ENCODE data around the gene NUP205. TPM values are rescaled to one million over a fixed set of nuclear protein-coding genes. Genes with fewer than 3 reads are reported as not detected.

NUP205 gene
- total RNA-seq, 1 donor from 2014 or later = 45.0 TPM

GRCh38 chr7:135681762-135682161 is 124.0 kb downstream of the NUP205 start:
- TF ChIP-seq, protein P1, sequence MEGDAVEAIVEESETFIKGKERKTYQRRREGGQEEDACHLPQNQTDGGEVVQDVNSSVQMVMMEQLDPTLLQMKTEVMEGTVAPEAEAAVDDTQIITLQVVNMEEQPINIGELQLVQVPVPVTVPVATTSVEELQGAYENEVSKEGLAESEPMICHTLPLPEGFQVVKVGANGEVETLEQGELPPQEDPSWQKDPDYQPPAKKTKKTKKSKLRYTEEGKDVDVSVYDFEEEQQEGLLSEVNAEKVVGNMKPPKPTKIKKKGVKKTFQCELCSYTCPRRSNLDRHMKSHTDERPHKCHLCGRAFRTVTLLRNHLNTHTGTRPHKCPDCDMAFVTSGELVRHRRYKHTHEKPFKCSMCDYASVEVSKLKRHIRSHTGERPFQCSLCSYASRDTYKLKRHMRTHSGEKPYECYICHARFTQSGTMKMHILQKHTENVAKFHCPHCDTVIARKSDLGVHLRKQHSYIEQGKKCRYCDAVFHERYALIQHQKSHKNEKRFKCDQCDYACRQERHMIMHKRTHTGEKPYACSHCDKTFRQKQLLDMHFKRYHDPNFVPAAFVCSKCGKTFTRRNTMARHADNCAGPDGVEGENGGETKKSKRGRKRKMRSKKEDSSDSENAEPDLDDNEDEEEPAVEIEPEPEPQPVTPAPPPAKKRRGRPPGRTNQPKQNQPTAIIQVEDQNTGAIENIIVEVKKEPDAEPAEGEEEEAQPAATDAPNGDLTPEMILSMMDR (IDR thresholded peaks at IDR 0.05; ENCODE audit: insufficient read depth, low read length, severe bottlenecking) = no peak

DNA sequence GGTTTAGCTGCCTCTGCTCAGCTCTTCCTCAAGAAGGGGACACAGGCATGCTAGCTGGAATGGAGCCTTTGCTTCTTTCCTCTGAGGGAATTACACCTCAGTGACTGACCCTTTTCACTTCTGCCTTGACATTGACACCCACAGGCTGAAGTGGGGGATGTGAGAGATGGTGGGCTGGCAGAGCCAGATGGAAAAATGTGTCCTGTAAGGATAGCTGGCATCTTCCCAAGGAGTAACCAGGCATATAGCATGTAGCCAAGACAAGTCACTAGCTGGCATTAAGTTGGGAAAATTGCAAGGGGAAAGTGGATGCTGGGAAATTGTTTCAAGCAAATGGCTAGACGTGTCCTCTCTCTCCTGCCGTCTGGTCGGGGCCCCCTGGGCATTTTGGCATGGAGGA is 124.5 kb downstream of the NUP205 start:
- Histone ChIP-seq H3K27me3 (ENCODE audit: control insufficient read depth, insufficient read depth, low read length) (no peaks in the 10 kb centered on the region), H3K4me3 (ENCODE audit: low read depth, low read length) (no peak overlapping the region), H3K36me3 (ENCODE audit: control insufficient read depth, insufficient read depth, low read length) (peaks cover 1% of the 10 kb centered on the region)
- no peak for DNase-seq (ENCODE audit: low read depth)
- TF ChIP-seq, protein P1 (IDR thresholded peaks at IDR 0.05; ENCODE audit: insufficient read depth, low read length, severe bottlenecking) = no peak
- no peak for FAIRE-seq

More at GRCh38 chr7:135681762-135682161, 124.0 kb downstream of the NUP205 start:
- no peak overlapping the region for H3K4me3 ChIP-seq (ENCODE audit: low read depth, low read length)
- H3K36me3 ChIP-seq (ENCODE audit: control insufficient read depth, insufficient read depth, low read length) = peaks cover 1% of the 10 kb centered on the region
- FAIRE-seq (no peak), DNase-seq (ENCODE audit: low read depth) (no peak)
- H3K27me3 ChIP-seq (ENCODE audit: control insufficient read depth, insufficient read depth, low read length) = no peaks in the 10 kb centered on the region

DNA sequence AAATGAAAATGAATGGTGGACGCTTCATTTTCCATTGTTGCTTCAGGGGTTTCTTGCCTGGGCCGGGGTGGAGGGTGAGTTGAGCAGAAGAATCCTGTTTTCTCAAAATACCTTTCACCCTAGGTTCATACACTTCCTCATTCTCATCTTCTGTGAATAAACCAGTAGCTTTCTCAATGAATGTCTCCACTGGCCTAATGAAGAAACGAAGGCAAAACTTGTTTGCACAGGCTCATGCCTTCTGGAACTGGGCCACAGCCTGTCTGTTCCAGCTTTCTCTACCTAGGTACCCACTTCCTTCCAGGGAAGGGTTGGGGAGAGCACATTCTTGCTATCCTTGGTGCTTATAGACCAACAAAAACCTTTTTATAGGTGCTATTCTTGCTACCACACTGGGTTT is 125.9 kb downstream of the NUP205 start:
- peaks cover 1% of the 10 kb centered on the region for H3K36me3 ChIP-seq (ENCODE audit: control insufficient read depth, insufficient read depth, low read length)
- TF ChIP-seq, protein P1 (IDR thresholded peaks at IDR 0.05; ENCODE audit: insufficient read depth, low read length, severe bottlenecking) = no peak
- no peaks in the 10 kb centered on the region for H3K27me3 ChIP-seq (ENCODE audit: control insufficient read depth, insufficient read depth, low read length)
- H3K4me3 ChIP-seq (ENCODE audit: low read depth, low read length) = no peak overlapping the region
- DNase-seq (ENCODE audit: low read depth) (peak; percentile 82), FAIRE-seq (no peak)

DNA sequence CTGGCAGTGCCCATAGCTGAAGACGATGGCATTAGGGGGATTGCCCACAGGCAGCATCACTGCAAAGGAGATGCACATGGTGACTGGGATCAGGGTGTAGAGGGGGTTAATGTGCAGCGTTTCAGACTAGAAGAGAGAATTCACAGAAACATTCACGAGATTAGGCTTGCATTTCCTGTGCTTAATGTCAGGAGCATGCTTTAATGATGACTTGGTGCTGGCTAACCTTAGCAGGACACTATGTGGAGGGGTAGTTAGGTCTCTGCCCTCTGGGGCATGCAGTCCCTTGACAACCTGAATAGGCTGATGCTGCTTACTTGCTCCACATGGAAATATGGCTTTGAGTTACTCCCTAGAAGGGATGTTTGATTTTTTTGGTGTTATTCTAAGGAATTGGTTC is 126.4 kb downstream of the NUP205 start:
- TF ChIP-seq, protein P1 (IDR thresholded peaks at IDR 0.05; ENCODE audit: insufficient read depth, low read length, severe bottlenecking) = no peak
- Histone ChIP-seq H3K27me3 (ENCODE audit: control insufficient read depth, insufficient read depth, low read length) (no peaks in the 10 kb centered on the region), H3K4me3 (ENCODE audit: low read depth, low read length) (no peak overlapping the region), H3K36me3 (ENCODE audit: control insufficient read depth, insufficient read depth, low read length) (peaks cover 1% of the 10 kb centered on the region)
- no peak for FAIRE-seq
- peak; percentile 39 for DNase-seq (ENCODE audit: low read depth)

- peaks cover 1% of the 10 kb centered on the region for H3K36me3 ChIP-seq (ENCODE audit: control insufficient read depth, insufficient read depth, low read length)
- no peaks in the 10 kb centered on the region for H3K27me3 ChIP-seq (ENCODE audit: control insufficient read depth, insufficient read depth, low read length)
- DNase-seq (ENCODE audit: low read depth) (no peak), FAIRE-seq (no peak)
- H3K4me3 ChIP-seq (ENCODE audit: low read depth, low read length) = no peak overlapping the region
- TF ChIP-seq, protein P1 (IDR thresholded peaks at IDR 0.05; ENCODE audit: insufficient read depth, low read length, severe bottlenecking) = no peak
Measured at GRCh38 chr7:135684699-135685098, 127.0 kb downstream of the NUP205 start.

All from bronchial epithelial cell (primary cell).